IMR-90 (cell line): Measurements from ENCODE around the gene SLC35D2. TPM values are rescaled to one million over a fixed set of nuclear protein-coding genes. Genes with fewer than 3 reads are reported as not detected.

Experiments used
- ATAC-seq: fragments of 200-7000 bp; cut with Tn5 transposase; 2 replicates; pipeline ENCODE4 v1.9.1; 2020; ENCODE audit warnings: low read depth, mild to moderate bottlenecking, moderate library complexity
- BruUV-seq: library from RNA; stranded (reverse); fragments of 400-500 nt; replicated peaks from 2 replicates; lab custom pipeline; 2021; lab: Mats Ljungman, UMichigan
- CTCF ChIA-PET: fragments of 300-600 bp; formaldehyde crosslinking; extraction: SDS; loops from one replicate; lab custom pipeline; 2021; ENCODE audit warnings: antibody characterized with exemption; lab: Yijun Ruan, JAX
- POLR2A ChIA-PET: fragments of 300-600 bp; sonication (Branson Sonifier 250); formaldehyde crosslinking; loops from one replicate; lab custom pipeline; 2022; ENCODE audit warnings: antibody characterized with exemption; ENCODE audit not compliant: unreplicated experiment; lab: Charles Lee
- DNase-seq: peaks from one replicate; pipeline ENCODE4 v3.0.0; 2013
- H2AFZ ChIP-seq: replicated peaks from 2 replicates; pipeline ENCODE3; 2013; ENCODE audit warnings: low read length, mild to moderate bottlenecking; ENCODE audit not compliant: poor library complexity
- H2AK5ac ChIP-seq: 2 replicates; pipeline ENCODE4 v1.6.1; 2013; ENCODE audit warnings: low read depth, low read length, inconsistent platforms
- H2AK9ac ChIP-seq: replicated peaks from 2 replicates; pipeline ENCODE3; 2013; ENCODE audit warnings: mild to moderate bottlenecking, low read depth, low read length, moderate library complexity; ENCODE audit not compliant: poor library complexity
- H2BK120ac ChIP-seq: 2 replicates; pipeline ENCODE4 v1.6.1; 2013; ENCODE audit warnings: low read depth, low read length, inconsistent platforms
- H2BK15ac ChIP-seq: 3 replicates; pipeline ENCODE4 v1.6.1; 2013; ENCODE audit warnings: low read depth, low read length, inconsistent platforms
- H2BK20ac ChIP-seq: 2 replicates; pipeline ENCODE4 v1.6.1; 2013; ENCODE audit warnings: low read depth, mild to moderate bottlenecking, inconsistent platforms, low read length, moderate library complexity
- H2BK5ac ChIP-seq: 2 replicates; pipeline ENCODE4 v1.6.1; 2013; ENCODE audit warnings: mild to moderate bottlenecking, low read depth, low read length, inconsistent platforms; ENCODE audit not compliant: poor library complexity, severe bottlenecking
- H3K14ac ChIP-seq: replicated peaks from 2 replicates; pipeline ENCODE4 v1.6.1; 2013; ENCODE audit warnings: low read depth, low read length, inconsistent platforms
- H3K18ac ChIP-seq: 2 replicates; pipeline ENCODE4 v1.6.1; 2013; ENCODE audit warnings: low read depth, low read length, control low read depth
- H3K23ac ChIP-seq: 2 replicates; pipeline ENCODE4 v1.6.1; 2013; ENCODE audit warnings: low read depth, low read length, inconsistent platforms
- H3K27ac ChIP-seq: 2 replicates; pipeline ENCODE4 v1.5.1; 2013; ENCODE audit warnings: mild to moderate bottlenecking, control low read depth, low read length; ENCODE audit not compliant: insufficient read depth
- H3K27me3 ChIP-seq: 2 replicates; pipeline ENCODE4 v1.6.1; 2013; ENCODE audit warnings: low read length; ENCODE audit not compliant: control insufficient read depth, insufficient read depth
- H3K36me3 ChIP-seq: 2 replicates; pipeline ENCODE4 v1.6.1; 2013; ENCODE audit warnings: low read length, mixed read lengths; ENCODE audit not compliant: control insufficient read depth, insufficient read depth
- H3K4ac ChIP-seq: 2 replicates; pipeline ENCODE4 v1.6.1; 2013; ENCODE audit warnings: low read depth, low read length, inconsistent platforms
- H3K4me1 ChIP-seq: 2 replicates; pipeline ENCODE4 v1.6.1; 2013; ENCODE audit warnings: low read length, mixed read lengths; ENCODE audit not compliant: control insufficient read depth, insufficient read depth
- H3K4me2 ChIP-seq: 2 replicates; pipeline ENCODE4 v1.6.1; 2013; ENCODE audit warnings: low read depth, mild to moderate bottlenecking, control low read depth, low read length, moderate library complexity
- H3K4me3 ChIP-seq: 2 replicates; pipeline ENCODE4 v1.5.1; 2013; ENCODE audit warnings: low read depth, mild to moderate bottlenecking, control low read depth, low read length, moderate library complexity; ENCODE audit not compliant: insufficient read depth
- H3K56ac ChIP-seq: 2 replicates; pipeline ENCODE4 v1.6.1; 2013; ENCODE audit warnings: low read length, inconsistent platforms; ENCODE audit not compliant: insufficient read depth; ENCODE audit errors: extremely low read depth
- H3K79me1 ChIP-seq, 2 experiments: 2 replicates each; pipeline ENCODE4 v1.6.1; 2013; ENCODE audit warnings: low read length in 2 of 2, inconsistent platforms in 1 of 2, low read depth in 1 of 2
- H3K9ac ChIP-seq: 2 replicates; pipeline ENCODE4 v1.6.1; 2013; ENCODE audit warnings: low read depth, low read length, control low read depth
- H3K9me1 ChIP-seq: 2 replicates; pipeline ENCODE4 v1.6.1; 2013; ENCODE audit warnings: low read length, inconsistent platforms; ENCODE audit not compliant: insufficient read depth
- H3K9me3 ChIP-seq: 2 replicates; pipeline ENCODE4 v1.6.1; 2013; ENCODE audit warnings: low read length; ENCODE audit not compliant: control insufficient read depth, insufficient read depth
- H4K20me1 ChIP-seq: 2 replicates; pipeline ENCODE4 v1.6.1; 2013; ENCODE audit warnings: low read length, inconsistent platforms; ENCODE audit not compliant: insufficient read depth
- H4K5ac ChIP-seq: 2 replicates; pipeline ENCODE4 v1.6.1; 2013; ENCODE audit warnings: mild to moderate bottlenecking, low read depth, low read length, control low read depth
- H4K8ac ChIP-seq, 2 experiments: 2 replicates each; pipeline ENCODE4 v1.6.1; 2013; ENCODE audit warnings: low read depth in 2 of 2, low read length in 2 of 2, control low read depth in 1 of 2, inconsistent platforms in 1 of 2
- H4K91ac ChIP-seq: 2 replicates; pipeline ENCODE4 v1.6.1; 2013; ENCODE audit warnings: low read depth, low read length, inconsistent platforms; ENCODE audit not compliant: insufficient read depth
- CHD1 ChIP-seq: IDR thresholded peaks from 2 replicates; pipeline ENCODE4 v1.6.1; 2012; ENCODE audit warnings: low read depth, low read length, improper control_type of control experiment
- MAZ ChIP-seq: IDR thresholded peaks from 2 replicates; pipeline ENCODE4 v1.6.1; 2012; ENCODE audit warnings: low read depth, mild to moderate bottlenecking, low read length, improper control_type of control experiment, moderate library complexity, borderline replicate concordance
- RAD21 ChIP-seq: IDR thresholded peaks from 2 replicates; pipeline ENCODE4 v1.6.1; 2012; ENCODE audit warnings: low read length, improper control_type of control experiment
- WGBS, 2 experiments: methylation state at CpG; one replicate each; pipeline versions ENCODE4 v1.1.5 to v1.1.7; 2013; ENCODE audit warnings: missing lambda C conversion rate in 2 of 2; ENCODE audit not compliant: insufficient read length in 1 of 2; ENCODE audit errors: extremely low coverage in 2 of 2; 5-methylcytosine and 5-hydroxymethylcytosine counted together
- dilution Hi-C: fragments of 300-500 bp; cut with HindIII; formaldehyde crosslinking; loops from one replicate; pipeline ENCODE4 v1.14.3; 2018; ENCODE audit warnings: low sequenced_read_pairs; ENCODE audit not compliant: unreplicated experiment
- in situ Hi-C: fragments of 300-500 bp; cut with MboI; formaldehyde crosslinking; loops from 3 replicates; pipeline ENCODE4 v1.14.3; 2019; ENCODE audit warnings: low sequenced_read_pairs, inconsistent platforms, mixed read lengths
- intact Hi-C: fragments of 100-400 bp; cut with micrococcal nuclease; formaldehyde crosslinking; loops from 2 replicates; pipeline ENCODE4 v1.10.0; 2022
- polyA plus RNA-seq, 3 experiments: library from polyadenylated mRNA; depleted of rRNA; stranded (reverse); fragments of >200 nt; gene quantifications; 2 replicates each; pipeline ENCODE4 v1.2.3, GENCODE V29; 2012; ENCODE audit warnings: low replicate concordance in 1 of 3
- total RNA-seq: library from RNA; depleted of rRNA; stranded (reverse); fragments of >200 nt; gene quantifications from 2 replicates; pipeline ENCODE4 v1.2.3, GENCODE V29; 2012

The SLC35D2 gene
- total and polyA plus RNA-seq, 2 of the 4 experiments (the other 2 are of a cell fraction), result 9.7 to 11.8 TPM

DNA sequence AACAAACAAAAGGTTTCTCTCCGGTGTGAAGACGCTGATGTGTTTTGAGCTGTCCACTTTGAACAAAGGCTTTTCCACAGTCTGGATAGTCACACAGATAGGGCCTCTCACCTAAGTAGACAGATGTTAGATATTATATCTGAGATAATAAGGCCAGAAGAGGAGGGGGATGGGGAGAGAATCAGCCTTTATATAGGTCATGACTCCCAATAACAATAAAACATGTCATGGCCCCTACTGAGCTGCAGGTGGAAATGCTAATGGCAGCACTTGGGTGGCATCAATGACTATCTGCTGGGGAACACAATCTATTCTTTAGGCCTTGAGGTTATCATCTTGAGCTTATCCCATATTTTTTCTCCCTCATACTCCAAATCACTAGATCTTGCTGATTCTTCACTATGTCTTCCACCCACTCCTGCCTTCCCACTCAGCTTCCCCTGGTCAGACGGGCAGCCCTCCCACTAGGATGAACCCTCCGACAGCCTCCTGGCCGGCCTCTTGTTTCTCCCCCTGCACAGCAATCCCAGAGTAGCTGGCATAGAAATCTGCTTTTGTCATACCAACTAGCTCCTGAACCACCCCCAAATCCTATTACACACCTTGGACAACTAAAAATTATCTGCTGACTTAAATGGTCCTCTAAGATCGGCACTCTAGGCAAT is 11.5 kb upstream of the SLC35D2 start:
- Histone ChIP-seq H3K4me1 (peaks cover 5% of the 10 kb centered on the region), H4K91ac (no peak overlapping the region), H4K8ac (no peak overlapping the region), H3K27me3 (no peaks in the 10 kb centered on the region), H3K9me3 (no peaks in the 10 kb centered on the region), H3K18ac (no peak overlapping the region), H2AFZ (no peak overlapping the region), H3K79me1 (peaks cover 0 to 39% of the 10 kb centered on the region in 2 experiments; a peak in 2 of 4 replicates), H3K56ac (no peak overlapping the region), H3K14ac (no peak overlapping the region), H2BK120ac (no peak overlapping the region), H3K4me2 (no peak overlapping the region), H3K36me3 (no peaks in the 10 kb centered on the region; the same call in 1 of the 2 replicates), H3K27ac (no peak overlapping the region), H2BK5ac (no peak overlapping the region), H4K5ac (no peak overlapping the region), H3K9me1 (peaks cover 3% of the 10 kb centered on the region; the same call in 1 of the 2 replicates), H2BK20ac (no peak overlapping the region), H4K20me1 (no peaks in the 10 kb centered on the region), H2AK9ac (no peak overlapping the region), H3K9ac (no peak overlapping the region), H3K23ac (no peak overlapping the region), H3K4ac (no peak overlapping the region), H2BK15ac (no peak overlapping the region), H3K4me3 (no peak overlapping the region), H2AK5ac (no peak overlapping the region)
- BruUV-seq, result no TSS peak
- WGBS, 2 experiments, result 94% methylated on average over 3 of the region's 6 CpGs; no CpG with 5 or more reads in 1 of the 2 experiments
- ATAC-seq (no peak), DNase-seq (no peak)
- POLR2A ChIA-PET, result interaction anchor here (0.6 kb wide), 1 partner anchor 134 kb away, joined by 28 read pairs; no protein-coding TSS in a partner anchor
- dilution Hi-C loops, result no loop called here
- CTCF ChIA-PET, result interaction anchor here (0.8 kb wide), 1 partner anchor 55 kb away, joined by 3 read pairs; no protein-coding TSS in a partner anchor
- TF ChIP-seq RAD21 (no peak), MAZ (no peak), CHD1 (no peak)
- in situ Hi-C loops, result loop anchor here (10.0 kb wide), 1 partner anchor 60 kb away; no protein-coding TSS in a partner anchor
- intact Hi-C loops, result no loop called here
